Measurements from ENCODE around the gene GHDC.
"Not testable (repeated sequence)": the region's sequence is repeated elsewhere in the genome, so short reads cannot be mapped to it uniquely, and the experiment has no call there.

The GHDC gene

GRCh38 chr17:42146911-42147607 is 47.2 kb downstream of the GHDC start:
- no peak for DNase-seq

- DNase-seq: not testable (repeated sequence)
Measured at GRCh38 chr17:42143138-42143537, 51.2 kb downstream of the GHDC start.

GRCh38 chr17:42142371-42142896 is 51.9 kb downstream of the GHDC start:
- DNase-seq: no peak

- no peak for DNase-seq
Measured at GRCh38 chr17:42141382-42141781, 52.9 kb downstream of the GHDC start.

GRCh38 chr17:42140690-42141089 is 53.6 kb downstream of the GHDC start:
- DNase-seq: not testable (repeated sequence)
